ENCODE measurements around the gene TMEM178A.
A peak's percentile ranks its signal among the peaks of the same experiment; 100 is the strongest.
"Not testable (repeated sequence)": the region's sequence is repeated elsewhere in the genome, so short reads cannot be mapped to it uniquely, and the experiment has no call there.

Gene TMEM178A

GRCh38 chr2:39718483-39718882 lies 52.8 kb downstream of the TMEM178A start:
- DNase-seq = no peak

- DNase-seq = no peak
These were observed 53.6 kb downstream of the TMEM178A start for GRCh38 chr2:39719317-39719716.

GRCh38 chr2:39720970-39721369 lies 55.3 kb downstream of the TMEM178A start:
- no peak for DNase-seq

GRCh38 chr2:39723497-39723896 lies 57.8 kb downstream of the TMEM178A start:
- DNase-seq = no peak

- DNase-seq = no peak
These were observed 58.5 kb downstream of the TMEM178A start for GRCh38 chr2:39723946-39724827.

- DNase-seq = no peak
These were observed 59.1 kb downstream of the TMEM178A start for GRCh38 chr2:39724828-39725144.

- DNase-seq = no peak
These were observed 59.7 kb downstream of the TMEM178A start for GRCh38 chr2:39725401-39725800.

GRCh38 chr2:39728085-39728484 lies 62.4 kb downstream of the TMEM178A start:
- not testable (repeated sequence) for DNase-seq

GRCh38 chr2:39728941-39729351 lies 63.2 kb downstream of the TMEM178A start:
- peak; percentile 26 for DNase-seq

GRCh38 chr2:39730276-39730675 lies 64.6 kb downstream of the TMEM178A start:
- no peak for DNase-seq

GRCh38 chr2:39730685-39731302 lies 65.1 kb downstream of the TMEM178A start:
- peak; percentile 38 for DNase-seq

- DNase-seq = no peak
These were observed 65.8 kb downstream of the TMEM178A start for GRCh38 chr2:39731546-39731945.

- no peak for DNase-seq
These were observed 66.8 kb downstream of the TMEM178A start for GRCh38 chr2:39732482-39732881.

GRCh38 chr2:39733070-39733674 lies 67.5 kb downstream of the TMEM178A start:
- no peak for DNase-seq

- DNase-seq = no peak
These were observed 68.7 kb downstream of the TMEM178A start for GRCh38 chr2:39734445-39734844.

- DNase-seq = no peak
These were observed 69.9 kb downstream of the TMEM178A start for GRCh38 chr2:39735648-39736047.

- no peak for DNase-seq
These were observed 70.9 kb downstream of the TMEM178A start for GRCh38 chr2:39736640-39737039.

GRCh38 chr2:39737661-39738060 lies 71.9 kb downstream of the TMEM178A start:
- DNase-seq = no peak

GRCh38 chr2:39738936-39739335 lies 73.2 kb downstream of the TMEM178A start:
- no peak for DNase-seq

GRCh38 chr2:39739386-39739785 lies 73.7 kb downstream of the TMEM178A start:
- no peak for DNase-seq

- DNase-seq = no peak
These were observed 76.2 kb downstream of the TMEM178A start for GRCh38 chr2:39741871-39742270.

GRCh38 chr2:39743269-39743776 lies 77.6 kb downstream of the TMEM178A start:
- DNase-seq = no peak

GRCh38 chr2:39755466-39755865 lies 89.7 kb downstream of the TMEM178A start:
- DNase-seq = no peak

- no peak for DNase-seq
These were observed 91.4 kb downstream of the TMEM178A start for GRCh38 chr2:39757156-39757555.
